Adrenal gland (tissue), 12 donors: ENCODE data around the gene KCNN4. TPM values are rescaled to one million over a fixed set of nuclear protein-coding genes. Genes with fewer than 3 reads are reported as not detected.

ENCODE experiments used
- DNase-seq, 7 donors: peaks; one replicate each; pipeline ENCODE4 v3.0.0-alpha.2; 2019 to 2020
- H3K27ac ChIP-seq, 5 donors: fragments of 200-600 bp; sonication (generic) in 4 of 5; 1 replicate in 3 of 5; 2 replicates in 2 of 5; pipeline versions ENCODE4 v1.5.1 to v1.8.0; 2016 to 2020; ENCODE audit warnings: mild to moderate bottlenecking in 1 of 5
- H3K27me3 ChIP-seq: fragments of 200-600 bp; 2 replicates; pipeline ENCODE4 v1.8.0; 2021
- H3K36me3 ChIP-seq, 2 donors: fragments of 200-600 bp; replicated peaks in 1 of 2; 1 replicate in 1 of 2; 2 replicates in 1 of 2; pipeline versions ENCODE4 v1.5.1 to v1.8.0; 2018 to 2022
- H3K4me1 ChIP-seq, 2 donors: fragments of 200-600 bp; replicated peaks in 1 of 2; 1 replicate in 1 of 2; 2 replicates in 1 of 2; pipeline versions ENCODE4 v1.5.1 to v1.8.0; 2018 to 2021
- H3K4me3 ChIP-seq, 4 donors: fragments of 200-600 bp; sonication (generic) in 3 of 4; one replicate each; pipeline ENCODE4 v1.5.1; 2016 to 2018
- H3K9me3 ChIP-seq, 3 donors: fragments of 200-600 bp; sonication (generic) in 1 of 3; replicated peaks in 1 of 3; 1 replicate in 2 of 3; 2 replicates in 1 of 3; pipeline versions ENCODE4 v1.5.1 to v1.8.0; 2016 to 2021
- POLR2A ChIP-seq, 2 donors: fragments of 450-650 bp; IDR thresholded peaks; one replicate each; pipeline ENCODE4 v1.6.1; 2017; ENCODE audit warnings: antibody characterized with exemption in 2 of 2, mild to moderate bottlenecking in 2 of 2, moderate library complexity in 1 of 2
- WGBS, 4 donors: extraction: QIAGEN DNeasy Blood & Tissue Kit in 2 of 4; methylation state at CpG; one replicate each; pipeline versions ENCODE4 v1.1.5 to v1.1.7; 2013 to 2017; 5-methylcytosine and 5-hydroxymethylcytosine counted together
- intact Hi-C, 2 donors: fragments of 100-400 bp; cut with DNase I; formaldehyde crosslinking; loops; one replicate each; pipeline versions ENCODE4 v1.14.1 to v1.15.0; 2022 to 2023
- polyA plus RNA-seq, 3 donors: library from polyadenylated mRNA; stranded (reverse); fragments of 200-250 nt in 2 of 3; fragments of 350-450 nt in 1 of 3; fragmentation: Illumina TruSeq in 1 of 3; extraction: RNeasy Lipid Tissue Mini Kit (QIAGEN cat#74804) in 1 of 3; gene quantifications; one replicate each; pipeline ENCODE4 v1.2.3, GENCODE V29; 2013 to 2014
- total RNA-seq, 9 donors: library from RNA; depleted of rRNA in 4 of 9; stranded (reverse); fragments of >200 nt in 4 of 9; fragments of 120-200 nt in 1 of 9; fragmentation: NEBNext Ultra II Directional in 1 of 9; extraction: Animal tissue kit (Norgen Biotek cat#: 25700) in 1 of 9; gene quantifications; one replicate each; pipeline versions ENCODE4 v1.1.0 to v1.2.4, GENCODE V29; 2013 to 2023
- TF ChIP-seq, protein P1 (sequence below), 6 experiments: fragments of 450-650 bp in 4 of 6; fragments of 200-600 bp in 2 of 6; sonication (generic) in 1 of 6; IDR thresholded peaks; 1 replicate in 5 of 6; 2 replicates in 1 of 6; pipeline versions ENCODE4 v1.5.1 to v1.8.0; 2016 to 2021; ENCODE audit warnings: antibody characterized with exemption in 6 of 6, mild to moderate bottlenecking in 2 of 6, moderate library complexity in 1 of 6
- donor health status: healthy with polysubstance abuse.
- donor health status: Bipolar disorder and iron deficiency.
- donor health status: DM: yes; HTN: yes; CAD: no.
- donor health status: DM: no; HTN: no; CAD: no.
- donor health status: DM: no; HTN: no; CAD: no.
- donor health status: DM: yes; HTN: yes; CAD: no.

KCNN4 gene
- total and polyA plus RNA-seq, 12 donors = 0.22 to 13.0 (median 0.56) TPM

DNA sequence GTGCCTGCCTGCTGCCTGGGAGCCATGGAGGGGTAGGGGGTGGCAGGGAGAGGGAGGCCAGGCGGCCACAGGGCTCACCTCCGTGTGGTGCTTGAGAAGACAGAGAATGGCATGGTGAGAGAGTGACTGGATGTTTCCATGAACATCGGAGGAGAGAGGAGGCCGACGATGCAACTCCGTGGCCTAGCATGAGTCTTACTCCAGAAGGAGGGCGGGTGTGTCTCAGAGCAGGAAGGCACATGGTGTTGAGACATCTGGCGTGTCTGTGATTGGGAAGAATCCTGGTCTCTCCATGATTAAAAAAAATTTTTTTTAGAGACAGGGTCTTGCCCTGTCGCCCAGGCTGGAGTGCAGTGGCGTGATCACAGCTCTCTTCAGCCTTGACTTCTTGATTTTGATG lies 59.8 kb downstream of the KCNN4 start:
- H3K9me3 ChIP-seq = no peaks in the 10 kb centered on the region
- no peak overlapping the region for H3K4me3 ChIP-seq
- intact Hi-C loops = no loop called here
- no peaks in the 10 kb centered on the region for H3K27me3 ChIP-seq
- 77 to 88% (median 81%) methylated on average over 10 of the region's 10 CpGs for WGBS, 4 donors
- H3K27ac ChIP-seq = no peak overlapping the region
- no peaks in the 10 kb centered on the region for H3K36me3 ChIP-seq
- no peak for TF ChIP-seq POLR2A (IDR thresholded peaks at IDR 0.05)
- TF ChIP-seq, protein P1, sequence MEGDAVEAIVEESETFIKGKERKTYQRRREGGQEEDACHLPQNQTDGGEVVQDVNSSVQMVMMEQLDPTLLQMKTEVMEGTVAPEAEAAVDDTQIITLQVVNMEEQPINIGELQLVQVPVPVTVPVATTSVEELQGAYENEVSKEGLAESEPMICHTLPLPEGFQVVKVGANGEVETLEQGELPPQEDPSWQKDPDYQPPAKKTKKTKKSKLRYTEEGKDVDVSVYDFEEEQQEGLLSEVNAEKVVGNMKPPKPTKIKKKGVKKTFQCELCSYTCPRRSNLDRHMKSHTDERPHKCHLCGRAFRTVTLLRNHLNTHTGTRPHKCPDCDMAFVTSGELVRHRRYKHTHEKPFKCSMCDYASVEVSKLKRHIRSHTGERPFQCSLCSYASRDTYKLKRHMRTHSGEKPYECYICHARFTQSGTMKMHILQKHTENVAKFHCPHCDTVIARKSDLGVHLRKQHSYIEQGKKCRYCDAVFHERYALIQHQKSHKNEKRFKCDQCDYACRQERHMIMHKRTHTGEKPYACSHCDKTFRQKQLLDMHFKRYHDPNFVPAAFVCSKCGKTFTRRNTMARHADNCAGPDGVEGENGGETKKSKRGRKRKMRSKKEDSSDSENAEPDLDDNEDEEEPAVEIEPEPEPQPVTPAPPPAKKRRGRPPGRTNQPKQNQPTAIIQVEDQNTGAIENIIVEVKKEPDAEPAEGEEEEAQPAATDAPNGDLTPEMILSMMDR (IDR thresholded peaks at IDR 0.05) = no peak
- H3K4me1 ChIP-seq = peaks cover 0 to 10% of the 10 kb centered on the region in 2 donors
- no peak for DNase-seq

DNA sequence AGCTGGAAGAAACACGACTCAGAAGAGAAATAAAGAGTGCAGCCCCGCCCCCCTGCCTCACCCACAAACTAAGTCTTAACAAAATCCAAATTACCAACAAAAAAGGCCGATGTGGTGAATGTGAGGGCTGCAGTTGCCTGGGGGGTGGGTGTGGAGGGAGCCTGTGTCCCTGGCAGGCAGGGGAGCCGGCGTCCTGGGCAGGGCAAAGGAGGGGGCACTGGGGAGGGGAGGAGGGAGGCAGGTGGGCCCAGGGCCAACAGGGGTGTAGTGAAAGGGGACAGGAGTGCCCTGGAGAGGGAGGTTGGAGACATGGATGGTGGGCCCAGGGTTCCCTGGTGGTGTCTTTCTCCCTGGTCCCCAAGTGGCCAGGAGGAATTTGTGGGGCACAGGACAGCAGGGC lies 60.9 kb downstream of the KCNN4 start:
- WGBS, 4 donors = 60 to 83% (median 74%) methylated on average over 5 of the region's 5 CpGs
- intact Hi-C loops = no loop called here
- TF ChIP-seq, protein P1 (IDR thresholded peaks at IDR 0.05) = no peak
- no peak overlapping the region for H3K4me3 ChIP-seq
- H3K27me3 ChIP-seq = no peaks in the 10 kb centered on the region
- H3K9me3 ChIP-seq = no peaks in the 10 kb centered on the region
- no peaks in the 10 kb centered on the region for H3K36me3 ChIP-seq
- no peaks in the 10 kb centered on the region for H3K4me1 ChIP-seq
- H3K27ac ChIP-seq = no peak overlapping the region
- DNase-seq = no peak

DNA sequence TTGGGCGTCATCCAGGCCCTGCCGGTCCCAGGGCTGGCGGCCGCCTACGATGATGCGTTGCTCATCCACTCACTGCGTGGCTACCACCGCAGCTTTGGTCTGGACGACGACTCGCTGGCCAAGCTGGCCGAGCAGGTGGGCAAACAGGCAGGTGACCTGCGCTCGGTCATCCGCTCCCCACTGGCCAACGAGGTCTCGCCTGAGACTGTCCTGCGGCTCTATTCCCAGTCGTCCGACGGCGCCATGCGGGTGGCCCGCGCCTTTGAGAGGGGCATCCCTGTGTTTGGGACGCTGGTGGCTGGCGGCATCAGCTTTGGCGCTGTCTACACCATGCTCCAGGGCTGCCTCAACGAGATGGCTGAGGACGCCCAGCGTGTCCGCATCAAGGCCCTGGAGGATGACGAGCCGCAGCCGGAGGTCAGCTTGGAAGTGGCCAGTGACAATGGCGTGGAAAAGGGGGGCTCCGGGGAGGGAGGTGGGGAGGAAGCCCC lies 61.4 kb downstream of the KCNN4 start:
- no peaks in the 10 kb centered on the region for H3K36me3 ChIP-seq
- no peaks in the 10 kb centered on the region for H3K27me3 ChIP-seq
- H3K9me3 ChIP-seq = no peaks in the 10 kb centered on the region
- TF ChIP-seq, protein P1 (IDR thresholded peaks at IDR 0.05) = no peak
- TF ChIP-seq POLR2A (IDR thresholded peaks at IDR 0.05) = no peak
- no peak for DNase-seq
- no peaks in the 10 kb centered on the region for H3K4me1 ChIP-seq
- no peak overlapping the region for H3K4me3 ChIP-seq
- H3K27ac ChIP-seq = no peak overlapping the region
- 90 to 95% (median 91%) methylated on average over 11 to 37 of the region's 37 CpGs for WGBS, 4 donors
- intact Hi-C loops = no loop called here

DNA sequence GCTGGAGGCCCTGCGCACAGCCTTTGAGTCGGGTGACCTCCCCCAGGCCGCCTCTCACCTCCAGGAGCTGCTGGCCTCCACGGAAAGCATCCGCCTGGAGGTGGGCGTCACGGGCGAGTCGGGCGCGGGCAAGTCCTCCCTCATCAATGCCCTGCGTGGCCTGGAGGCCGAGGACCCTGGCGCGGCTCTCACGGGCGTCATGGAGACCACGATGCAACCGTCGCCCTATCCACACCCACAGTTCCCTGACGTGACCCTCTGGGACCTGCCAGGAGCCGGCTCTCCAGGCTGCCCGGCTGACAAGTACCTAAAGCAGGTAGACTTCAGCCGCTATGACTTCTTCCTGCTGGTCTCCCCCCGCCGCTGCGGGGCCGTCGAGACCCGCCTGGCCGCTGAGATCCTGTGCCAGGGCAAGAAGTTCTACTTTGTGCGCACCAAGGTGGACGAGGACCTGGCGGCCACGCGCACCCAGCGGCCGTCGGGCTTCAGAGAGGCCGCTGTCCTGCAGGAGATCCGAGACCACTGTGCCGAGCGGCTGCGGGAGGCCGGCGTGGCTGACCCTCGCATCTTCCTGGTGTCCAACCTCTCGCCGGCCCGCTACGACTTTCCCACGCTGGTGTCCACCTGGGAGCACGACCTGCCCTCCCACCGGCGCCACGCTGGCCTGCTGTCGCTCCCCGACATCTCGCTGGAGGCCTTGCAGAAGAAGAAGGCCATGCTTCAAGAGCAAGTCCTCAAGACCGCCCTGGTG lies 62.0 kb downstream of the KCNN4 start:
- no peak for TF ChIP-seq POLR2A (IDR thresholded peaks at IDR 0.05)
- TF ChIP-seq, protein P1 (IDR thresholded peaks at IDR 0.05) = no peak
- H3K36me3 ChIP-seq = no peaks in the 10 kb centered on the region

More for the DNA sequence above, 62.0 kb downstream of the KCNN4 start:
- intact Hi-C loops = no loop called here
- H3K4me3 ChIP-seq = no peak overlapping the region
- WGBS, 4 donors = 90 to 93% (median 92%) methylated on average over 19 to 60 of the region's 60 CpGs
- no peak overlapping the region for H3K27ac ChIP-seq
- no peak for DNase-seq
- no peaks in the 10 kb centered on the region for H3K9me3 ChIP-seq
- no peaks in the 10 kb centered on the region for H3K4me1 ChIP-seq
- H3K27me3 ChIP-seq = no peaks in the 10 kb centered on the region

Other genes starting within 250 kb of the KCNN4 start
- gene ZNF575, start 247.8 kb downstream of the KCNN4 start, total RNA-seq = 1 to 10 TPM in 3 of 9 donors, under 1 TPM in 4, not detected in 2; 0.22 to 2.9 (median 0.42) TPM
- 1 to 10 TPM in 2 of 3 donors, under 1 TPM in 1; 0.53 to 2.2 (median 1.2) TPM for gene ZNF575, start 247.8 kb downstream of the KCNN4 start, polyA plus RNA-seq
- 10 to 100 TPM; 16.6 to 32.2 (median 28.7) TPM for gene XRCC1, start 205.4 kb downstream of the KCNN4 start, total RNA-seq
- 10 to 100 TPM; 15.7 to 37.2 (median 31.1) TPM for gene XRCC1, start 205.4 kb downstream of the KCNN4 start, polyA plus RNA-seq
- gene PINLYP, start 205.2 kb downstream of the KCNN4 start, total RNA-seq = 10 to 100 TPM in 1 of 9 donors, 1 to 10 TPM in 6, under 1 TPM in 1, not detected in 1; 0.61 to 11.0 (median 3.0) TPM
- gene PINLYP, start 205.2 kb downstream of the KCNN4 start, polyA plus RNA-seq = 10 to 100 TPM in 2 of 3 donors, 1 to 10 TPM in 1; 4.3 to 16.0 (median 12.4) TPM
- gene IRGQ, start 184.8 kb downstream of the KCNN4 start, total RNA-seq = 10 to 100 TPM; 14.0 to 57.9 (median 23.8) TPM
- gene IRGQ, start 184.8 kb downstream of the KCNN4 start, polyA plus RNA-seq = 10 to 100 TPM in 1 of 3 donors, 1 to 10 TPM in 2; 7.0 to 12.8 (median 7.4) TPM
- gene ZNF576, start 184.4 kb downstream of the KCNN4 start, total RNA-seq = 100 to 1,000 TPM in 1 of 9 donors, 10 to 100 TPM in 8; 15.2 to 114 (median 25.5) TPM
- gene ZNF576, start 184.4 kb downstream of the KCNN4 start, polyA plus RNA-seq = 10 to 100 TPM in 2 of 3 donors, 1 to 10 TPM in 1; 9.8 to 13.7 (median 10.8) TPM
- under 1 TPM in 6 of 9 donors, not detected in 3; 0.15 to 0.43 (median 0.18) TPM for gene SRRM5, start 168.9 kb downstream of the KCNN4 start, total RNA-seq
- gene SRRM5, start 168.9 kb downstream of the KCNN4 start, polyA plus RNA-seq = 1 to 10 TPM in 2 of 3 donors, under 1 TPM in 1; 0.53 to 4.7 (median 1.2) TPM
- 10 to 100 TPM; 34.9 to 71.2 (median 57.9) TPM for gene ZNF428, start 161.3 kb downstream of the KCNN4 start, total RNA-seq
- 100 to 1,000 TPM in 2 of 3 donors, 10 to 100 TPM in 1; 10.3 to 214 (median 148) TPM for gene ZNF428, start 161.3 kb downstream of the KCNN4 start, polyA plus RNA-seq
- 10 to 100 TPM; 16.6 to 53.9 (median 38.6) TPM for gene CADM4, start 141.1 kb downstream of the KCNN4 start, total RNA-seq
- 10 to 100 TPM; 21.7 to 92.7 (median 41.4) TPM for gene CADM4, start 141.1 kb downstream of the KCNN4 start, polyA plus RNA-seq
- 10 to 100 TPM in 6 of 9 donors, 1 to 10 TPM in 3; 4.5 to 25.9 (median 12.1) TPM for gene PLAUR, start 110.8 kb downstream of the KCNN4 start, total RNA-seq
- 10 to 100 TPM in 2 of 3 donors, 1 to 10 TPM in 1; 6.3 to 16.3 (median 14.5) TPM for gene PLAUR, start 110.8 kb downstream of the KCNN4 start, polyA plus RNA-seq
- not detected for gene IRGC, start 64.9 kb downstream of the KCNN4 start, total RNA-seq
- gene IRGC, start 64.9 kb downstream of the KCNN4 start, polyA plus RNA-seq = not detected
- 10 to 100 TPM; 19.4 to 58.5 (median 34.4) TPM for gene SMG9, start 26.0 kb downstream of the KCNN4 start, total RNA-seq
- gene SMG9, start 26.0 kb downstream of the KCNN4 start, polyA plus RNA-seq = 10 to 100 TPM; 39.9 to 63.2 (median 51.6) TPM
- 1 to 10 TPM in 5 of 9 donors, under 1 TPM in 3, not detected in 1; 0.35 to 3.0 (median 1.2) TPM for gene LYPD5, start 21.5 kb upstream of the KCNN4 start, total RNA-seq
- gene LYPD5, start 21.5 kb upstream of the KCNN4 start, polyA plus RNA-seq = under 1 TPM; 0.32 to 0.55 (median 0.40) TPM
- 10 to 100 TPM in 4 of 9 donors, 1 to 10 TPM in 5; 2.8 to 24.1 (median 8.2) TPM for gene ZNF283, start 46.3 kb upstream of the KCNN4 start, total RNA-seq
- 1 to 10 TPM; 2.4 to 5.5 (median 5.0) TPM for gene ZNF283, start 46.3 kb upstream of the KCNN4 start, polyA plus RNA-seq
- gene ZNF404, start 103.0 kb upstream of the KCNN4 start, total RNA-seq = 1 to 10 TPM in 7 of 9 donors, under 1 TPM in 1, not detected in 1; 0.55 to 6.5 (median 2.3) TPM
- 10 to 100 TPM in 1 of 3 donors, 1 to 10 TPM in 2; 2.1 to 31.4 (median 7.0) TPM for gene ZNF404, start 103.0 kb upstream of the KCNN4 start, polyA plus RNA-seq
- 10 to 100 TPM; 12.7 to 22.4 (median 17.0) TPM for gene ZNF45, start 154.3 kb upstream of the KCNN4 start, total RNA-seq
- 10 to 100 TPM in 1 of 3 donors, 1 to 10 TPM in 2; 5.8 to 16.0 (median 6.5) TPM for gene ZNF45, start 154.3 kb upstream of the KCNN4 start, polyA plus RNA-seq
- 10 to 100 TPM in 4 of 9 donors, 1 to 10 TPM in 5; 3.8 to 12.8 (median 9.2) TPM for gene ZNF221, start 170.3 kb upstream of the KCNN4 start, total RNA-seq
- gene ZNF221, start 170.3 kb upstream of the KCNN4 start, polyA plus RNA-seq = 1 to 10 TPM; 2.6 to 4.0 (median 3.1) TPM
- 10 to 100 TPM in 4 of 9 donors, 1 to 10 TPM in 5; 2.6 to 18.8 (median 9.9) TPM for gene ZNF155, start 203.2 kb upstream of the KCNN4 start, total RNA-seq
- 10 to 100 TPM; 10.9 to 13.0 (median 12.0) TPM for gene ZNF155, start 203.2 kb upstream of the KCNN4 start, polyA plus RNA-seq
- gene ZNF230, start 222.0 kb upstream of the KCNN4 start, total RNA-seq = 1 to 10 TPM; 1.4 to 6.1 (median 4.5) TPM
- 1 to 10 TPM; 3.0 to 3.5 (median 3.2) TPM for gene ZNF230, start 222.0 kb upstream of the KCNN4 start, polyA plus RNA-seq
- 10 to 100 TPM in 1 of 9 donors, 1 to 10 TPM in 8; 2.3 to 10.9 (median 4.5) TPM for gene ZNF222, start 244.4 kb upstream of the KCNN4 start, total RNA-seq
- 1 to 10 TPM; 4.1 to 7.8 (median 4.5) TPM for gene ZNF222, start 244.4 kb upstream of the KCNN4 start, polyA plus RNA-seq